Neural cell (in vitro differentiated cells): Measurements from ENCODE around the gene APBB2.

ENCODE experiments used
- CTCF ChIP-seq: fragments of 450-650 bp; IDR thresholded peaks from 2 replicates; pipeline ENCODE4 v1.5.1; 2014; ENCODE audit warnings: antibody characterized with exemption, mild to moderate bottlenecking, moderate library complexity; ENCODE audit not compliant: poor library complexity, severe bottlenecking
- EZH2 ChIP-seq: fragments of 200-600, 300-800 bp; shearing (Covaris generic), sonication (generic); IDR thresholded peaks from 2 replicates; pipeline ENCODE4 v1.6.1; 2014; ENCODE audit warnings: antibody characterized with exemption, low read length, borderline replicate concordance, mild to moderate bottlenecking; ENCODE audit not compliant: insufficient read depth, poor library complexity, severe bottlenecking
- POLR2AphosphoS5 ChIP-seq: IDR thresholded peaks from 2 replicates; pipeline ENCODE4 v1.6.1; 2012
- RAD21 ChIP-seq: fragments of 450-650 bp; conservative IDR thresholded peaks from 2 replicates; pipeline ENCODE4 v1.6.1; 2014; ENCODE audit warnings: antibody characterized with exemption, mild to moderate bottlenecking, moderate library complexity

- TF ChIP-seq CTCF (no peak), POLR2AphosphoS5 (no peak), RAD21 (no peak), EZH2 (no peak)
These were observed 373.9 kb downstream of the APBB2 start for GRCh38 chr4:40840255-40840984.
